KOPT-K1 (cell line): ENCODE measurements around the gene CALY.

Experiments
- H3K27ac ChIP-seq: fragments of 200-600 bp; sonication (generic); 2 replicates; pipeline ENCODE4 v1.5.1; 2016; ENCODE audit warnings: antibody characterized with exemption, mild to moderate bottlenecking, low read depth, low read length; ENCODE audit not compliant: poor library complexity, severe bottlenecking
- H3K36me3 ChIP-seq: fragments of 200-600 bp; sonication (generic); 2 replicates; pipeline ENCODE4 v1.5.1; 2017; ENCODE audit warnings: antibody characterized with exemption, mild to moderate bottlenecking, low read length, moderate library complexity; ENCODE audit not compliant: insufficient read depth
- H3K9me3 ChIP-seq: fragments of 200-600 bp; sonication (generic); 2 replicates; pipeline ENCODE4 v1.5.1; 2017; ENCODE audit warnings: antibody characterized with exemption, low read length, mild to moderate bottlenecking; ENCODE audit not compliant: insufficient read depth, poor library complexity, severe bottlenecking

The CALY gene

DNA sequence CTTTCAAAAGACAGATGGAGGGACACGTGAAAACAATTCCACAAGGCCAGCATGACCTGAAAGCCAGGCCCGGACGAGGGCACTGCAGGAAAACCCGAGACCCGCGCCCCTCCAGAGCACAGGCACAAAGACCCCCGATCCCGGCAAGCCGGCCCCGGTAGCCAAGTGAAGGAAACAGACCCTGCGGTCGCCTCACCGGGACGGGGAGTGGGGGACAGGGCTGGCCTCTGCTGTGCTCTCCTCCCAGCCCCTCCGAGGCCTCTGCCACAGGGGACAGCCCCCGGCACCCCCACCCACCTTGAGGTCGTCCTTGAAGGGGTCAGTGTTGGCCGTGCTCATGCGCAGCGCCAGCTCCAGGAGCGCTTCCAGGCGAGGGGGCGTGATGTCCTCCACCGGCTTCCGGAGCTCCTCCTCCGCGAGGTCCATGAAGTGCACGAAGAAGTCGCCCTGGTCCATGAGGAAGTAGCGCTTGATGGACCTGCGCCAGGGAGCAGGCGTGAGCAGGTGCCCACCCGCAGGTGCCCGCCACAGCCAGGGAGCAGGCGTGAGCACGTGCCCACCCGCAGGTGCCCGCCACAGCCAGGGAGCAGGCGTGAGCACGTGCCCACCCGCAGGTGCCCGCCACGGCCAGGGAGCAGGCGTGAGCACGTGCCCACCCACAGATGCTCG is 48.7 kb downstream of the CALY start:
- Histone ChIP-seq H3K9me3 (no peaks in the 10 kb centered on the region), H3K27ac (no peak overlapping the region), H3K36me3 (peaks cover 84% of the 10 kb centered on the region)

DNA sequence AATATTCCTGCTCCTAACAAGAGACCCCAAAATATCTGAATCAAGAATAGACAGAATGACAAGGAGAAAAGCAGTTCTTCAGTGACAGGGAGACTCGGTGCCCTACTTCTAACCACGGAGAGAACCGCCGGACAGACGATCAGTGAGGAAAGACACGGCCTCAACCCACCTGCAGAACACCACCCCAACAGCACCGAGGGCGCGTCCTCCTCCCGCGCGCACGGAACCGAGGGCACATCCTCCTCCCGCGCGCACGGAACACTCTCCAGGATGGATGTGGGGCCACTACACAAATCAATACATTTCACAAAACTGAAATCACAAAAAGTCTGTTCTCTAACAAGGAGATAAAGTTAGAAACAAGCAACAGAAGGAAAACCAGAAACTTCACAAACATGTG is 50.3 kb downstream of the CALY start:
- Histone ChIP-seq H3K9me3 (no peaks in the 10 kb centered on the region), H3K36me3 (peaks cover 91% of the 10 kb centered on the region), H3K27ac (no peak overlapping the region)

DNA sequence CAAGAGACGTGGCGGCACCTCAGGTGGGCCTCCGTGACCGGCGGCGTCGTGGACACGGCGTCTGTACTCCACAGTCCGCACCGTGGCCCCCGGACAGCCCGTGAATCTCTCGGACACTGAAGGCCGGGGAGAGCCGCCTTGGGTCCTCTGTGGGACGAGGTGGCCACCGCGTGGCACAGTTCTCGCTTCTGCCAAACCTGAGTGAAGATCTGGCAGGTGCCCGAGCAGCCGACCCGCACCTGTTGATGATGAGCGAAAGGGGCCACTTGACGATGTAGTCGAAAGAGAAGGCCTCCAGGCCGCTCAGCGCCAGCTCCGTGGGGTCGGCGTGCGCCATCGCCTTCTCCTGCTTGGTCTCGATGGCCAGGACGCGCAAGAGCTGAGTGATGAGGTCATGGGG is 51.5 kb downstream of the CALY start:
- Histone ChIP-seq H3K9me3 (no peaks in the 10 kb centered on the region), H3K36me3 (peaks cover 93% of the 10 kb centered on the region), H3K27ac (no peak overlapping the region)

DNA sequence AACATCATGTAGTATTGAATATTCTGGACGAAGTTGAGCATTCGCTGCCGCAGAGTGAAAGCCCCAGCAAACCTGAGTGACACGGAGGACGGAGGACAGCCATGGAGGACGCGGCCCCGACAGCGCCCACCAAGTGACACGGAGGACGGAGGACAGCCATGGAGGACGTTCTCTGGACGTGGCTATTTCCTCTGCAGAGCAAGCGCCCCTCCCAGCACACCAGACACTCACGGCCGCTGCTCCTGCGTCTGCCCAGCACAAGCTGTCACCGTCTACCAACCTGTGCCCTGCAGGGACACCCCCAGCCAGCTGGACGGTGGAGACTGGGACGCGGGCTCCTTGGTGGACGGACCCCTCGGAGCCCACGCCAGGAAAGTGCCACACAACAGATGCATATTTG is 52.8 kb downstream of the CALY start:
- Histone ChIP-seq H3K27ac (no peak overlapping the region), H3K9me3 (no peaks in the 10 kb centered on the region), H3K36me3 (peaks cover 97% of the 10 kb centered on the region)

DNA sequence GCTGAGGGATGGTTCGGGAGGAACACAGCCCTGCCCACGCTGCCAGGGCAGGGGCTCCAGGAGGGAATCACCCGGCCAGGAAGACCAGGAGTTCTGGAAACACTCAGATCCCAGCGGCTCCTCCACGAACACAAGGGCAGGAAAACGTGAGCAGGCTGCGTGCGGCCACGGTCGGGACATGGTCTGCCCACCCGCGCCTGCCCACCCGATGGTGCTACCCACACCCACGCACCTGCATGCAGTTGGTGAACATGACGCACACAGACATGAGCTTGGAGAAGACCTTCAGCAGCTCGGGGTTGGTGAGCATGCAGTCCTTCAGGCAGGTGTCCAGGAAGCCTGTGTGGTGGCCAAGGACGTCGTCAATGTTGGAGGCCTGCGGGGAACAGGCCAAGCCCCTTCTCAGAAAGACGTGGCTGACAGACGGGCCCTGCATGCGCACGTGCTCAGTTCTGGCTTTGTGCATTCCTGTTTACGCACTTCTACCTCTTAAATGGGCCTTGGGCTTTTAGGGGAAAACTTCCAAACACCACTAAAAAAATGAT is 53.8 kb downstream of the CALY start:
- Histone ChIP-seq H3K36me3 (peaks cover 96% of the 10 kb centered on the region), H3K9me3 (no peaks in the 10 kb centered on the region), H3K27ac (no peak overlapping the region)

DNA sequence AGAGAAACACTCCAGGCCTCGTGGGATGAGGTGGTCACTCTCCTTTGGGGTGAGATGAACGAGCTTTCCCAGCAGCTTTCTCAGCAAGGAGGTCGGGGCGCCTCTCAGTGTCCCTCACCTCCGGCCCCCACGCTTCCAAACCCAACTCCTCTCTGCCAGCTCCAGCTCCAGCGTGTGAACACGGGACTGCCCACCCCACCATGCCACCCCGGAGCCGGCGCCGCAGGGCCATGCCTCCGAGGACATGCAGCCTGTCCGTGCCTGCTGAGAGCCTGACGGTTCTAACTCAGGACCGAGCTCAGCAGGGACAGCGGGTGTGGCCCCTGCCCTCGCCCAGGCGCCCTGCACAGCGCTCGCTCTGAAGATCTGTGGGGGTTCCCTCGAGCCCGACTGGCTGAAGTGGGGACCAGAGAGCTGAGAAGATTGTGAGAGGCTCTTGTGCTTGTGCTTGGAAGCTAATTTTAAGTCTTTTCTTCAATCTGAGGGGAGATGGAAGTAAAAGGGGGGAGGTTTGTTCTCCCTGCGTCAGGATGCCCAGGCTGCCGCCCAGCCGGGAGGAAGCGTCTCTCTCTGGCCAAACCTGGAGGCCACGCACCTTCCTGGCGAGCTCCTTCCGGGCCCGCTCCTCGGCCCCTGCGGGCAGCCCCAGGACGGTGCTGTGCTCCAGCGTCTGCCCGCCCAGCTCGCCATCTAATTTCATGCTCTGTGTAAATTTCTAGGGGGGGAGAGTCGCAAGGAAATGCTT is 54.9 kb downstream of the CALY start:
- Histone ChIP-seq H3K9me3 (no peaks in the 10 kb centered on the region), H3K36me3 (peaks cover 88% of the 10 kb centered on the region), H3K27ac (no peak overlapping the region)

DNA sequence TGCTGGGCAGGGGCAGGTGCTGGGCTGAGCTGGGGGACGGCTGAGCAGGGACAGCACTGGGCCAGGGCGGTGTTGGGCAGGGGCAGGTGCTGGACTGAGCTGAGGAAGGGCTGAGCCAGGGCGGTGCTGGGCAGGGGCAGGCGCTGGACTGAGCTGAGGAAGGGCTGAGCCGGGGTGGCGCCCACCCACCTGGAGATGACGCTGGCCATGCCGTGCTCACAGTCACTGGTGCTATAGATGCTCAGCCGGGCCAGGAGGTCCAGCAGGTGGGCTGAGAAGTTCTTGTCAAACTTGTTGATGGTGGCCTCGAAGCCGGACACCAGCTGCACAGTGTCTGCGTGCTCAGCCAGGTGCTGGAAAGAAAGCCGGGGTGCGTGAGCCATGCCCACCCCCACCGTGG is 55.6 kb downstream of the CALY start:
- Histone ChIP-seq H3K36me3 (peaks cover 80% of the 10 kb centered on the region), H3K27ac (no peak overlapping the region)

DNA sequence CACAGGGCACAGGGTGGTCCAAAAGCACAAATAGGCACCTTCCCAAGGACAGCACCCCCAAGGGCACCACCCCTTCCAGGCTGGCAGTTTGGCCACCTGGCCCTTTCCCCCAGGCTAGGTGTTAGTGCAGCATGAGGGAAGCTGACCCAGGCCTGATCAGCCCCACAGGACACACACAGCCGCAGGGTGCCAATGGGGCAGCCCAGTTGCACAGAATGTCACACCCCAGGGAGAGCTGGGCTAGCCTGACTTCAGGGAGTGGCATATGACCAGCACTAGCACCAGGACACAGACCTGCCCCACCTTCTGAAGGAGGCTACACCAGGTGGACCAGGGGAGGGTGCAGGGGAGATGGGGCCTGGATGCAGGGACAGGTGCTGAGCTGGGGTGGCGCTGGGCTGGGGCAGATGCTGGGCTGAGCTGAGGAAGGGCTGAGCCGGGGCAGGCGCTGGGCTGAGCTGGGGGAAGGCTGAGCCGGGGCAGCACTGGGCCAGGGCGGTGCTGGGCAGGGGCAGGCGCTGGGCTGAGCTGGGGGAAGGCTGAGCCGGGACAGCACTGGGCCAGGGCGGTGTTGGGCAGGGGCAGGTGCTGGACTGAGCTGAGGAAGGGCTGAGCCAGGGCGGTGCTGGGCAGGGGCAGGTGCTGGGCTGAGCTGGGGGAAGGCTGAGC is 56.2 kb downstream of the CALY start:
- H3K27ac ChIP-seq: no peak overlapping the region
- no peaks in the 10 kb centered on the region for H3K9me3 ChIP-seq
- H3K36me3 ChIP-seq: peaks cover 75% of the 10 kb centered on the region

More for the DNA sequence above, 55.6 kb downstream of the CALY start:
- no peaks in the 10 kb centered on the region for H3K9me3 ChIP-seq

DNA sequence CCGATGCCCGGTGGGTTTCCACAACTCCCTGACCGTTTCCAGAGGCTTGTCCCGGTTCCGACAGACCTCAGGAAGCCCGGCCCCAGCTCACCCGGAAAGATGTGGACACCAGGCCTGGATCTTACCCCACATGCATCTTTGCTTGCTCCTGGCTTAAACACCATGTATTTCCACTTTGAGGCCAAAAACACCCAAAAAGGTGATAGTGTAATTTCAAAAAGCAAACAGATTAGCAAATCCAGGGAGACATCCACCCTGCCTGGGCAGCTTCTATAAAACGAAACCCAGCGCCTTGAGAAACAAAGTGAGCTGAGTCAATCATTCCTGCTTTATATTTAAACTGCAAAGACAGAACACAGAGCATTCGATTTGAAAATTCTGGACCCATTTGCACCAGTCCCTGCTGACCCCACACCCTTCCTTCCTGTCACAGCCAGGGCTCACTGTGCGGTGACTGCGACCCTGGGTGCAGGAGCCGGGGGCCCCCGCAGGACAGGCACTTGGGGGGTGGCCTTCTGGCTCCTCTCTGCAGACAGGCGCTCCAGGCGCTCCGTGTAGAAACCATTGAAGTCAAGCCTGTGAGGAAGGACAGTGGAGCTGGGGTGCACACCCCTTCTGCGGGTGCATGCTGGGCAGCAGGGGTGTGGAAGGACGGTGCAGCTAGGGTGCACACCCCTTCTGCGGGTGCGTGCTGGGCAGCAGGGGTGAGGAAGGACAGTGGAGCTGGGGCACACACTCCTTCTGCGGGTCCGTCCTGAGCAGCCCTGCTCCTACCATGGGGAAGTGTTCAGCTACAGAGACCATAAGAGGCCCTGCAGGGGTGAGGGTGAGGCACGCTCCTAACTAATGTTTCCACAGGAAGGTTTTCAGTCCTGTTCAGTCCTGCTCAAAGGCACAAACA is 57.1 kb downstream of the CALY start:
- Histone ChIP-seq H3K36me3 (peaks cover 65% of the 10 kb centered on the region), H3K27ac (no peak overlapping the region), H3K9me3 (no peaks in the 10 kb centered on the region)

DNA sequence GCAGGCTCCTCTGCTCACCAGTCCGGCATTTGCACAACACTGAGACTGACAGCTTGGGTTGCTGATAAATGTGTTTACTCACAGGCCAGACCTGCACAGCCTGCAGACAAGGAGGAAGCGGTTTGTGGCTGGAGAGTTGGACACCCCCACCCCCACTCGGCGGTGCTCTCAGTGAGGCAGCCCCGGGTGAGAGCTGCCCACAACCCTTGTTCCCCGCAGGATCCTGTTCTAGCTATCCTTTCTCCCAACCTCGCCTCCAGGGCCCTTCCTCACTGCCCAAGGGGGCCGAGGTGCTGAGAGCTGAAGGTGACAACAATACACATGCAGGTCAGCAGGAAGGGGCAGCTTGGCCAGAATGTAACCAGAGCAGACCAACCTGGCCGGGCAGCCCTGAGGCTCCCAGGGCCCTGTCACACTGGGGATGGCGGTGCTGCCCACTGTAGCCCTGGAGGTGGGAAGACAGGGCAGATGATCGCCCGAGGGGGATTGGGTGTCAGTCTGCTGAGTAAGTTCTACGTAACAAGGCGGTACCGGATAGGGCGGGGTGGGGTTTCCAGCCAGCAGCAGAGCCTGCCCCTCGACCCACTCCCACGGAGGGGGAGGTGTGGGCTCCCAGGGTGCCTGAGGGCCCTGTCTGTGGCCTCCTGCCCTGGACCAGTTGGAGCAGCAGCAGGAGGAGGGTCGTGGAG is 58.0 kb downstream of the CALY start:
- Histone ChIP-seq H3K27ac (no peak overlapping the region), H3K9me3 (no peaks in the 10 kb centered on the region), H3K36me3 (peaks cover 57% of the 10 kb centered on the region)

DNA sequence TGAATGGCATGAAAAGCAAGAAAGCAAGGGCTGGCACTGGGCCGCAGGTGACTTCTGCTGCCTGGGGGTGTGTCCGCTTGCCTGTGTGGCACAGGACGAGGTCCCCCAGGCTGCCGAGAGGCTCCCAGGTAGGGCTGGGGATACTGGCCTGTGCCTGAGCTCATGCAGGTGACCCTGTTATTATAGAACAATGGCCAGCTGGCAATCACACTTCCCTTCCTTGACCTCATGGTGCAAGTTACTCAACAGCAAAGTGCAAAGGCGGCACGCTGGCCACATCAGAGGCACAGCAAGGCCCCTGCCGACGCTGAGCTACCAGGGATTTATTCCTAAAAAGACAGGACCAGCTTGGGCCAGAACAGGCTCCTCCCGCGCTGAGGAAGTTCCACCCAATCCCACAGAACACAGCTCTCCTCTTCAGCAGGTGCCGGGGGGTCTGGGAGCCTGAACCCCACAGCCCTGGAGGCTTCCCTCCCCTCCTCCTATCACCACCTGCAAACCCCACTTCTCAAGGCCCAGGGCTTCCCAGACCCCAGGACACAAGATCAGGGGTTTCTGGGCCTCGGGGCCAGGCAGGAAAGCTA is 58.6 kb downstream of the CALY start:
- H3K9me3 ChIP-seq: no peaks in the 10 kb centered on the region
- peaks cover 50% of the 10 kb centered on the region; the same call in 1 of the 2 replicates for H3K36me3 ChIP-seq
- no peak overlapping the region for H3K27ac ChIP-seq

DNA sequence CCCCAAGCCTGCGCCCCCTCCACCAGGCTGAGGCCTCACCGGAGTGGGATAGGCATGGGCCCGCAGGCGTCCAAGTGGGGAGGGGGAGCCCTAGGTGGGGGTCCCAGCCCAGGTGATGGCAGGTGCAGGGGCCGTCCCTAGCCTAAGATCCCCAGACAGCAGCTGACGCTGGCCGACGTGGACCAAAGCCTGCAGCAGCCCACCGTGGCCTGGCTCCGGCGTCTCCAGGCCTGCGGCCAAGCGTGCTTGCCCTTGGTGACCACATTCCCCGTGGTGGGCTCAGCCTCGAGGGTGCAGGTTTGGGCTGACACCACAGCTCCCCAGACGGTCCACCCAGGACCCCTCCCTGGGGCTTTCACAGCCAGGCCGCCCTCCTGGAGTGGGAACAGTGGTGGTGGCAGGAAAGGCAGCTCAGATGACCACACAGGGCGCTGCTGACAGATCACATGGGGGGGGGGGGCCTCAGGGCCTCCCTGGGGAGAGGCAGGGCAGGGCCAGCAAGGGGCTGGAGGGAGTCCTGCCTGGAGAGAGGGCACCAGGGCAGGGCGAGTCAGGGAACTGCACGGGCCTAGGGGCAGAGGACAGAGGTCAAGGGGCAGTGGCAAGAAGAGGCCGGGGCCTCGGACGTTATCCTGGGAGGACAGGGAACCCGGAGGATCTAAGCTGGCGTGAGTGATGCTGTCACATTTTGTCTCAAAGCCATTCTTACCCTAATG is 59.3 kb downstream of the CALY start:
- no peak overlapping the region for H3K27ac ChIP-seq
- H3K36me3 ChIP-seq: peaks cover 44% of the 10 kb centered on the region; the same call in 1 of the 2 replicates

DNA sequence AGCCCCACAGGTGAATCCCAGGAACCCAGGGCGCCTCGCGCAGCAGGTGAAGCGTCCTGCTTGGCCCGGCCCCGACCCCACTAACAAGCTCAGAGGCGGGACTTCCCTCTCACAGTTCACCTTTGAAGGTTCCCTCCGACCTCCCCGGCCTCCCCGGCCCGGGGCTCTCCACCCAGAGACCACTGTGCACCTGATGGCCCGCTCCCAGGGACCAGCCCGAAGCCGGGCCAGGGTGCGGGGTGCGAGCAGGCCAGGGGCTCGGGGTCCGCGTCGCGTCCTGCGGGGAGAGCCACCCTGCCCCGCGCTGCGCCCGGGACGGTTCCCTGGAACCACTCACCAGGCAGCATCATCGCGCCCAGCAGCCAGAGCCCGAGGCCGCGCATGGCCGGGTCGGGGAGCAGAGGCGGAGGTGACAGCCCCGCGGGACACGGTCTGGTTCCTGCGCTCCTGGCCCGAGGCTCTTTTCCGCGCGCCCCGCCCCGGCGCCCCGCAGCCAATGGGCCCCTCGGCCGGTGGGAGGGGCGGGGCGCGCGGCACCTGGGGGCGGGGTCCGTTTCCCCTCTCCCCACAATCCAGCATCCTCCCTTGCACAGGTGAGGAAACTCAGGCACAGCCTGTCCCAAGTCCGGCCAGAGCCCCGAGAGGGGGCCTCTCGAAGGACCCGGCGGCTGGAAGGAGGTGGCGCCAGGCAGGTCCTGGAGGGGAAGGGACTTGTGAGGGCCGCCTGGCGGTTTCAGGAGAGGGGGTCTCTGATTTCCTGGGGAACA is 60.1 kb downstream of the CALY start, which contains the start of gene ADAM8:
Gene ADAM8 (minus strand): TSS at position 434 of the 767 bp plus-strand sequence. CDS start 51 bp downstream, at position 383.
- Histone ChIP-seq H3K9me3 (no peaks in the 10 kb centered on the region), H3K36me3 (peaks cover 36% of the 10 kb centered on the region; the same call in 1 of the 2 replicates), H3K27ac (no peak within 1 kb of the TSS)

More for the DNA sequence above, 59.3 kb downstream of the CALY start:
- H3K9me3 ChIP-seq: no peaks in the 10 kb centered on the region
